SK-N-SH treated with all-trans-retinoic acid at 6 μM for 48 hours (cell line): ENCODE measurements around the gene ARTN.
A peak's percentile ranks its signal among the peaks of the same experiment; 100 is the strongest.

Source experiments
- ATAC-seq: fragments of 200-7000 bp; cut with Tn5 transposase; 3 replicates; pipeline ENCODE4 v1.9.1; 2020; ENCODE audit warnings: mild to moderate bottlenecking, moderate library complexity
- ARNTL ChIP-seq: fragments of 450-650 bp; formaldehyde crosslinking; IDR thresholded peaks from 2 replicates; pipeline ENCODE4 v1.5.0; 2020; ENCODE audit warnings: low read depth, mild to moderate bottlenecking, moderate library complexity, borderline replicate concordance
- BACH2 ChIP-seq: fragments of 250-450 bp; sonication (Bioruptor Pico); IDR thresholded peaks from 2 replicates; pipeline ENCODE4 v1.9.0; 2021; ENCODE audit warnings: mild to moderate bottlenecking, borderline replicate concordance
- CREB5 ChIP-seq: fragments of 250-450 bp; sonication (Bioruptor Pico); IDR thresholded peaks from 2 replicates; pipeline ENCODE4 v1.5.1; 2020; ENCODE audit warnings: low read depth, mild to moderate bottlenecking, moderate library complexity
- CSDC2 ChIP-seq: fragments of 250-450 bp; sonication (Bioruptor Pico); IDR thresholded peaks from 2 replicates; pipeline ENCODE4 v1.5.0; 2020; ENCODE audit warnings: mild to moderate bottlenecking, moderate library complexity
- ESRRG ChIP-seq: fragments of 250-450 bp; sonication (Bioruptor Pico); IDR thresholded peaks from 2 replicates; pipeline ENCODE4 v1.6.1; 2021; ENCODE audit warnings: mild to moderate bottlenecking
- ISL1 ChIP-seq: fragments of 250-450 bp; sonication (Bioruptor Pico); IDR thresholded peaks from 2 replicates; pipeline ENCODE4 v2.1.2; 2022; ENCODE audit warnings: mild to moderate bottlenecking, moderate library complexity
- OSR1 ChIP-seq: fragments of 250-450 bp; sonication (Bioruptor Pico); IDR thresholded peaks from 2 replicates; pipeline ENCODE4 v1.8.0; 2022; ENCODE audit warnings: moderate library complexity, mild to moderate bottlenecking, inconsistent platforms
- PATZ1 ChIP-seq: fragments of 250-450 bp; sonication (Bioruptor Pico); IDR thresholded peaks from 2 replicates; pipeline ENCODE4 v1.8.0; 2020; ENCODE audit warnings: mild to moderate bottlenecking, moderate library complexity, borderline replicate concordance
- PPARA ChIP-seq: fragments of 250-450 bp; sonication (Bioruptor Pico); IDR thresholded peaks from 2 replicates; pipeline ENCODE4 v1.5.0; 2020; ENCODE audit warnings: mild to moderate bottlenecking, borderline replicate concordance
- RARB ChIP-seq: fragments of 250-450 bp; sonication (Bioruptor Pico); IDR thresholded peaks from 2 replicates; pipeline ENCODE4 v1.8.0; 2021; ENCODE audit warnings: mild to moderate bottlenecking, moderate library complexity
- TCF4 ChIP-seq: fragments of 250-450 bp; sonication (Bioruptor Pico); IDR thresholded peaks from 2 replicates; pipeline ENCODE4 v1.8.0; 2021; ENCODE audit warnings: mild to moderate bottlenecking, moderate library complexity, borderline replicate concordance
- TOX ChIP-seq: fragments of 250-450 bp; sonication (Bioruptor Pico); IDR thresholded peaks from 2 replicates; pipeline ENCODE4 v1.8.0; 2021; ENCODE audit warnings: mild to moderate bottlenecking, moderate library complexity, borderline replicate concordance
- ZC3H10 ChIP-seq: fragments of 250-450 bp; sonication (Bioruptor Pico); IDR thresholded peaks from 2 replicates; pipeline ENCODE4 v1.5.1; 2021; ENCODE audit warnings: mild to moderate bottlenecking, moderate library complexity
- ZFP3 ChIP-seq: fragments of 250-450 bp; sonication (Bioruptor Pico); IDR thresholded peaks from 2 replicates; pipeline ENCODE4 v1.5.0; 2020; ENCODE audit warnings: mild to moderate bottlenecking, moderate library complexity
- ZFP30 ChIP-seq: fragments of 450-650 bp; formaldehyde crosslinking; IDR thresholded peaks from 2 replicates; pipeline ENCODE4 v1.5.0; 2022; ENCODE audit warnings: mild to moderate bottlenecking, moderate library complexity
- ZNF565 ChIP-seq: fragments of 450-650 bp; formaldehyde crosslinking; conservative IDR thresholded peaks from 2 replicates; pipeline ENCODE4 v1.5.0; 2020; ENCODE audit warnings: low read depth, mild to moderate bottlenecking, moderate library complexity
- ZNF70 ChIP-seq: fragments of 450-650 bp; formaldehyde crosslinking; IDR thresholded peaks from 2 replicates; pipeline ENCODE4 v1.5.0; 2020; ENCODE audit warnings: mild to moderate bottlenecking, moderate library complexity
- ZNF8 ChIP-seq: fragments of 450-650 bp; formaldehyde crosslinking; IDR thresholded peaks from 2 replicates; pipeline ENCODE4 v1.5.0; 2020; ENCODE audit warnings: mild to moderate bottlenecking, moderate library complexity

ARTN gene

GRCh38 chr1:43934101-43934985, 742 bp downstream of the ARTN start:
- TF ChIP-seq BACH2 = no peak
- TF ChIP-seq ZNF8 (CRISPR knock-in tag) = no peak

GRCh38 chr1:43934986-43935324, 1.4 kb downstream of the ARTN start:
- no peak; the same call in 2 of the 3 replicates for ATAC-seq
- no peak for TF ChIP-seq RARB (CRISPR knock-in tag)
- TF ChIP-seq ESRRG = no peak
- TF ChIP-seq ARNTL (CRISPR knock-in tag) = no peak
- no peak for TF ChIP-seq ZNF8 (CRISPR knock-in tag)
- TF ChIP-seq ZC3H10 = no peak
- TF ChIP-seq, all 23 proteins: peak for 0

More at GRCh38 chr1:43934101-43934985, 742 bp downstream of the ARTN start:
- ATAC-seq = peak; percentile 78

GRCh38 chr1:43935711-43936427, 2.3 kb downstream of the ARTN start:
- no peak for ATAC-seq

GRCh38 chr1:43936431-43937151, 3.0 kb downstream of the ARTN start:
- TF ChIP-seq TOX (CRISPR knock-in tag) (no peak), CSDC2 (no peak), OSR1 (CRISPR knock-in tag) (no peak), TCF4 (CRISPR knock-in tag) (no peak), ZFP30 (no peak), BACH2 (no peak), CREB5 (CRISPR knock-in tag) (no peak), ZNF565 (no peak), RARB (CRISPR knock-in tag) (no peak), PPARA (no peak)
- peak; percentile 27 for ATAC-seq

More at GRCh38 chr1:43935711-43936427, 2.3 kb downstream of the ARTN start:
- no peak for TF ChIP-seq ZFP30
- TF ChIP-seq ZFP3 (CRISPR knock-in tag) = no peak
- no peak for TF ChIP-seq CREB5 (CRISPR knock-in tag)
- 0 out of 2 replicates have a peak, but pooled peaks have one; percentile 12 for TF ChIP-seq ZNF70
- no peak for TF ChIP-seq CSDC2
- no peak for TF ChIP-seq PPARA
- no peak for TF ChIP-seq RARB (CRISPR knock-in tag)
- no peak for TF ChIP-seq PATZ1

GRCh38 chr1:43937179-43937865, 3.7 kb downstream of the ARTN start:
- ATAC-seq = no peak
- no peak for TF ChIP-seq ARNTL (CRISPR knock-in tag)

- no peak for ATAC-seq
- no peak for TF ChIP-seq RARB (CRISPR knock-in tag)
- TF ChIP-seq PATZ1 = no peak
- TF ChIP-seq ESRRG = no peak
- TF ChIP-seq TOX (CRISPR knock-in tag) = no peak
- TF ChIP-seq BACH2 = no peak
- TF ChIP-seq CSDC2 = no peak
- TF ChIP-seq ARNTL (CRISPR knock-in tag) = no peak
- no peak for TF ChIP-seq TCF4 (CRISPR knock-in tag)
- TF ChIP-seq PPARA = no peak
- no peak for TF ChIP-seq ISL1
- no peak for TF ChIP-seq ZNF70
Observed at GRCh38 chr1:43938383-43938782, 4.8 kb downstream of the ARTN start.
